Psoas muscle (tissue), 8 donors: ENCODE results near the gene PSKH1. TPM values are rescaled to one million over a fixed set of nuclear protein-coding genes. Genes with fewer than 3 reads are reported as not detected.
A peak's percentile ranks its signal among the peaks of the same experiment; 100 is the strongest.

Experiments used
- ATAC-seq, 4 donors: fragments of 200-7000 bp; cut with Tn5 transposase; one replicate each; pipeline ENCODE4 v1.9.1; 2020; ENCODE audit warnings: moderate library complexity in 3 of 4, mild to moderate bottlenecking in 2 of 4
- DNase-seq, 2 donors: peaks; one replicate each; pipeline ENCODE4 v3.0.0-alpha.2; 2020
- H3K27ac ChIP-seq: fragments of 200-600 bp; one replicate; pipeline ENCODE4 v1.8.0; 2022
- H3K27me3 ChIP-seq, 3 donors: fragments of 200-600 bp in 1 of 3; one replicate each; pipeline versions ENCODE4 v1.6.1 to v1.8.0; 2013 to 2022; ENCODE audit warnings: low read length in 2 of 3, mild to moderate bottlenecking in 2 of 3, moderate library complexity in 1 of 3; ENCODE audit not compliant: insufficient read depth in 3 of 3
- H3K36me3 ChIP-seq, 2 donors: fragments of 200-600 bp in 1 of 2; one replicate each; pipeline versions ENCODE4 v1.6.1 to v1.8.0; 2013 to 2022; ENCODE audit warnings: low read depth in 1 of 2, mild to moderate bottlenecking in 1 of 2, moderate library complexity in 1 of 2; ENCODE audit not compliant: insufficient read depth in 1 of 2
- H3K4me1 ChIP-seq: fragments of 200-600 bp; one replicate; pipeline ENCODE4 v1.8.0; 2022
- H3K4me3 ChIP-seq: fragments of 200-600 bp; one replicate; pipeline ENCODE4 v1.8.0; 2022; ENCODE audit warnings: mild to moderate bottlenecking
- H3K9me3 ChIP-seq: fragments of 200-600 bp; one replicate; pipeline ENCODE4 v1.8.0; 2022
- CTCF ChIP-seq: fragments of 200-600 bp; IDR thresholded peaks from one replicate; pipeline ENCODE4 v1.8.0; 2022; ENCODE audit warnings: antibody characterized with exemption
- WGBS, 3 donors: extraction: QIAGEN DNeasy Blood & Tissue Kit; methylation state at CpG; one replicate each; pipeline versions ENCODE4 v1.1.6 to v1.1.7; 2013; 5-methylcytosine and 5-hydroxymethylcytosine counted together
- intact Hi-C, 2 donors: fragments of 100-400 bp; cut with DNase I; formaldehyde crosslinking; loops; one replicate each; pipeline versions ENCODE4 v1.11.0 to v1.14.2; 2022
- polyA plus RNA-seq, 3 donors: library from polyadenylated mRNA; stranded (reverse); fragments of 200-250 nt; gene quantifications; one replicate each; pipeline ENCODE4 v1.2.3, GENCODE V29; 2013
- total RNA-seq, 4 donors: library from RNA; stranded (reverse); fragmentation: NEBNext Ultra II Directional in 2 of 4; extraction: Animal tissue kit (Norgen Biotek cat#: 25700) in 2 of 4; gene quantifications; one replicate each; pipeline versions ENCODE4 v1.2.1 to v1.2.4, GENCODE V29; 2021 to 2023
- donor health status: healthy with polysubstance abuse.
- donor health status: DM: no; HTN: no; CAD: no; lungs with moderate emphysema.
- donor health status: Bipolar disorder and iron deficiency.
- donor health status: healthy.
- donor health status: DM: yes; HTN: yes; CAD: no.
- donor health status: DM: no; HTN: no; CAD: no.
- donor health status: DM: no; HTN: no; CAD: no.
- donor health status: DM: yes; HTN: yes; CAD: no.

PSKH1 gene
- total and polyA plus RNA-seq, 7 donors: 9.6 to 18.8 (median 15.6) TPM

- ATAC-seq: peak; percentile 89 to 95 (median 93)
- TF ChIP-seq CTCF: no peak
- Histone ChIP-seq H3K27ac (peak overlapping the region; percentile 91), H3K9me3 (no peaks in the 10 kb centered on the region), H3K4me1 (peaks cover 76% of the 10 kb centered on the region), H3K36me3 (no peaks in the 10 kb centered on the region), H3K4me3 (peak overlapping the region; percentile 0), H3K27me3 (no peaks in the 10 kb centered on the region)
- WGBS, 3 donors: 29 to 48% (median 30%) methylated on average over 4 of the region's 4 CpGs
- intact Hi-C loops: no loop called here
- no peak for DNase-seq
Observed at GRCh38 chr16:67917852-67918236, 24.8 kb downstream of the PSKH1 start.

- H3K9me3 ChIP-seq: no peaks in the 10 kb centered on the region
- intact Hi-C loops: loop anchor here in 1 of 2 donors (10.0 kb wide), 1 partner anchor 245 kb away; no protein-coding TSS in a partner anchor
- WGBS, 3 donors: 52 to 68% (median 61%) methylated on average over 6 of the region's 6 CpGs
- peak overlapping the region; percentile 91 for H3K27ac ChIP-seq
- peak; percentile 6 for TF ChIP-seq CTCF
- H3K4me3 ChIP-seq: no peak overlapping the region
- peaks cover 91% of the 10 kb centered on the region for H3K4me1 ChIP-seq
- H3K27me3 ChIP-seq: no peaks in the 10 kb centered on the region
- DNase-seq (peak in 1 of 2 donors; percentile 39), ATAC-seq (peak in 1 of 4 donors; percentile 33)
- H3K36me3 ChIP-seq: peaks cover 0 to 8% of the 10 kb centered on the region in 2 donors
Observed at GRCh38 chr16:67919622-67920221, 26.7 kb downstream of the PSKH1 start.

- no peak for TF ChIP-seq CTCF
- WGBS, 3 donors: 74 to 84% (median 77%) methylated on average over 5 of the region's 5 CpGs
- intact Hi-C loops: loop anchor here in 1 of 2 donors (10.0 kb wide), 1 partner anchor 247 kb away; no protein-coding TSS in a partner anchor
- Histone ChIP-seq H3K4me3 (no peak overlapping the region), H3K27me3 (no peaks in the 10 kb centered on the region), H3K36me3 (peaks cover 0 to 8% of the 10 kb centered on the region in 2 donors), H3K9me3 (no peaks in the 10 kb centered on the region), H3K27ac (peak overlapping the region; percentile 83), H3K4me1 (peaks cover 90% of the 10 kb centered on the region)
- ATAC-seq: no peak
- no peak for DNase-seq
Observed at GRCh38 chr16:67922221-67922620, 29.2 kb downstream of the PSKH1 start.

- peak overlapping the region; percentile 83 for H3K27ac ChIP-seq
- H3K4me1 ChIP-seq: peaks cover 85% of the 10 kb centered on the region
- H3K36me3 ChIP-seq: peaks cover 0 to 13% of the 10 kb centered on the region in 2 donors
- no peak for DNase-seq
- intact Hi-C loops: loop anchor here in 1 of 2 donors (10.0 kb wide), 1 partner anchor 248 kb away; no protein-coding TSS in a partner anchor
- no peaks in the 10 kb centered on the region for H3K27me3 ChIP-seq
- 75 to 80% (median 78%) methylated on average over 8 of the region's 8 CpGs for WGBS, 3 donors
- no peaks in the 10 kb centered on the region for H3K9me3 ChIP-seq
- TF ChIP-seq CTCF: no peak
- ATAC-seq: no peak
- H3K4me3 ChIP-seq: no peak overlapping the region
Observed at GRCh38 chr16:67922740-67923139, 29.7 kb downstream of the PSKH1 start.
